GM18517 (cell line): ENCODE results near the gene LRP8.

ENCODE experiments used
- ATAC-seq: cut with Tn5 transposase; IDR thresholded peaks from one replicate; pipeline ENCODE4 v1.9.1; 2021; ENCODE audit warnings: mild to moderate bottlenecking, moderate library complexity; ENCODE audit not compliant: unreplicated experiment

LRP8 gene

GRCh38 chr1:53308506-53308905 is 19.4 kb downstream of the LRP8 start:
- ATAC-seq: no peak

GRCh38 chr1:53307037-53307436 is 20.8 kb downstream of the LRP8 start:
- ATAC-seq: no peak

DNA sequence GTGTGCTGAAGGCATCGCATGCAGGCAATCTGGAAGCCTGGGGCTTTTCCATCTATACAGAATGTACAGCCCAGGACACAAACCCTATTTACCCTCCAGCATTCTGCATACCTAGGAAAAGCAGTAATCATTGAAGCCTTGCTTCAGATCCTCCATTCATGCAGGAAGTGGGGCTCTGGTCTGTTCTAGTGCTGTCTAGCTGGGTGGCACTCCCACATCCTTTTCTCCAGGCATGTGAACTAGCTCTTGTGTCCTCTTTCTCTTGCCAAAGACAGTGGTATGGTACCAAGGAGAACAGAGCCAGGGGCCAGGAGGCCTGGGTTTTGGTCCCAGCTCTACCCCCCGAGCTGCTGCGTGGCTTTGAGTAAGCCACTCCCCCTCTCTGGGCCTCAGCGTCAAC is 21.7 kb downstream of the LRP8 start:
- ATAC-seq: no peak

GRCh38 chr1:53305650-53306049 is 22.2 kb downstream of the LRP8 start:
- ATAC-seq: no peak

GRCh38 chr1:53304527-53304926 is 23.3 kb downstream of the LRP8 start:
- no peak for ATAC-seq

DNA sequence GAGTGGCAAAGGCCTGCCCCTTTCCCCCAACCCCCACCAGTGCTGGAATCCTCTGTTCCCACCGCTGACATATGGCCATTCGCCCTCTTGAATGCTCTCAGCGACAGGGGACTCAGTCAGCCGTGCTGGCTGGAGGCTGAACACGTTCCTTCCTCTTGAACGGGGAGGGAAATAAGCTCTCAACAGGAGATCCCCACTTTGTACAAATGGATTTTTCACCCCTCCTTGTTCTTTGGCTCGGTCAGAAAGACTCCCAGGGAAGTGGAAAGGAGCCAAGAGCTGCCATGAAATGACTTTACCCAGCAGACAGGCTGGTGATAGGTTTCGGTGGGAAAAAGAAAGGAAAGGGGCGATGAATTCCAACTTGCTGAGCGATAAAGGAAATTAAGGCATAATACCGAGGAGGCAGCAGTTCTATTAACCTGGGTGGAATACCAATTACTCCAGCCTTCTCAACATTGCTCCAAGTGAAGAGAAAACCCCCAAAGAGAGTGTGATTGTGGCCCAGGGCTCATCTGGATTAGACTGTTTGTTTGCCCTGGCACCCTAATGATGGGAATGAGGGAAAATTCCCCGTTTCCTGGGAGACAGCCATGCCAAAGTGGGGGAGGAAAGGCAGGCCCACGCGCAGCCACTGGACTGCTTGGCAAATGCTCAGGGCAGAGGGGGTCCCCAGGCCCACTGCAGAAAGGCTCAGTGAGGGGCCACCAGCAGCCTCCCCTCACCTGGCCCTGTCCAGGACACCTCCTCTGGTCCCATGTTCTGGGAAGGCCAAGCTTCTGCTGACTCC is 23.9 kb downstream of the LRP8 start:
- ATAC-seq: no peak

- ATAC-seq: no peak
These were observed 24.6 kb downstream of the LRP8 start for GRCh38 chr1:53303243-53303642.

- no peak for ATAC-seq
These were observed 28.6 kb downstream of the LRP8 start for GRCh38 chr1:53299233-53299632.

GRCh38 chr1:53298045-53298637 is 29.7 kb downstream of the LRP8 start:
- ATAC-seq: no peak

GRCh38 chr1:53297195-53297594 is 30.7 kb downstream of the LRP8 start:
- ATAC-seq: no peak

DNA sequence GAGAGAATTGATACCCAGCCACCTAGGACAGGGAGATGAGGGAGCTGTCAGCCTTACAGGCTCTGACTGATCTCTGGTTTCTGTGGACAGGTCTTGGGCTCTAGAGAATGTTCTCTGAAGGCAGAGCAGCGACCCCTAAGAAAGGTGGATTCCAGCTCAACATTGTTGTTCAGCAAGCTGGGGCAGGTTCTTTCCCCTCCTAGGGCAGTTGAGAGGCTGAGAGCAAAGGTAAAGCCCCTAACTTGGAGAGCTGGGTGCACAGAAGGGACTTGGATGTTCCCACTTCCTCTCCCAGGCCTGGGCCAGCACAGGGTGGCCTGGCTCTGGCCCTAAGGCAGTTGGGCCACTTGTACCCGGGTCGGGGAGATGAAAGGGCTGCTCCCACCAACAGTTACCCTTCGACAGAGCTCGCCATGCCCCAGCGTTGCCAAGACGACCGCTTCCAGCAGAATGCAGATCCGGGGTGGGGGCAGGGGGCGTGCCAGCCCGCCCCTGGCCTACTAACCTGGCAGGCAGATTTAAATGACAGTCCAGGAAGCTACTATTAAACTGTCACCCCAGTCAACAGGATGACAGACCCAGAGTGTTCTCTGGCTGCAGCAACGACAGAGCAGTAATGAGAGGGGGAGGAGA is 31.6 kb downstream of the LRP8 start:
- ATAC-seq: no peak

DNA sequence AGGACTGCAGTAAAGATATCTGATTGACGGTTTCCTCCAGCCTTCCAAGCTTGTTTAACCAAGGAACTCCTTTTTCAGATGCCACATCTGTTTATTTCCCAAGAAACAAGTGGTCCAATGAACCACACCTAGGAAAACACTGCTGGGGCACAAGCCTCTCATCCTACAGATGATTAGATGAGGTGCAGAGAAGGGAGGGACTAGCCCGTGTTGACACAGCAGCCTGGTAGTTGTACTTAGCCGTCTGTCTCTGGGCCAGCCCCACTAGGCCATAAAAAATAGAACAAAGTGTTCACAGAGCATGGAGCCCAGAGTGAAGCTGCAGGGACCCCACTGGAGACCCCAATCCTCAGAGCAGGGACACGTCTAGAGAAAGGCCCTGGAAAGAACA is 32.1 kb downstream of the LRP8 start:
- no peak for ATAC-seq

DNA sequence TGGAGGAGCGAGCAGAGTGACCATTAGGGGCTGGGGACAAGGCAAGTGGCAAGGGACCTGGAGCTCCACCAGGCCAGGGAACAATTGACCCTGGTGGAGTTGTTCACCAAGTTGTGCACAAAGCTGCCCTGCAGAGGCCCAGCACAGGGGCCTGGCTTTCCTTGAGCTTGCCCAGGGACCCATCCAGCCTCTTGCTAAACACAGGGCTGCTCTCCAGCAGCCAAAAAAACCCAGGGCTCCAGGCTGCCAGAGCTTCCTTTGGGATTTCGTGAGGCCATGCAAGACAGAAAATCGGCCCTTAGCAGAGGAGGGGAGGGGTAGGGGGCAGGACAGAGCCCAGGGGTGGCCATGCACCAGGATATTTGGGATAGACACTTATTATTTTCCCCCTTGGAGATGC is 32.6 kb downstream of the LRP8 start:
- no peak for ATAC-seq

DNA sequence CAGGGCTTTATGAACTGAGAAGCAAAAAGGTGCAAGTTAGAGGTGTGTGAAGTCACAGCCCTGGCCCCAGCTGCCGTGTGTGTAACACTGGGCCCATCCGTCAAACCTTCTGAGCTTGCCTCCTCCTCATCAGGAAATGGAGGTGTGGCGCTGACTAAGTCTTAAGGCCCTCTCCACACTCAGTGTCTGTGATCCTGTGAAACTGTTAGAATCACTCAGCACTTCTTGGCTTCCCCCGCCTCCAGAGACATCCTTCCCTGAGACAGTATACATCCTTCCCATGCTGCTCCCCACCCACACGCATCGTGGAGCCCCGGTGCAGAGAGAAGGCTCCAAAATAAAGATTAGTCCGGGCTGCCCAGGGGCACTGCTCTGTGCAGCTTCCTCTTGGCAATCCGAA is 33.3 kb downstream of the LRP8 start:
- no peak for ATAC-seq

- no peak for ATAC-seq
These were observed 33.8 kb downstream of the LRP8 start for GRCh38 chr1:53294061-53294460.

DNA sequence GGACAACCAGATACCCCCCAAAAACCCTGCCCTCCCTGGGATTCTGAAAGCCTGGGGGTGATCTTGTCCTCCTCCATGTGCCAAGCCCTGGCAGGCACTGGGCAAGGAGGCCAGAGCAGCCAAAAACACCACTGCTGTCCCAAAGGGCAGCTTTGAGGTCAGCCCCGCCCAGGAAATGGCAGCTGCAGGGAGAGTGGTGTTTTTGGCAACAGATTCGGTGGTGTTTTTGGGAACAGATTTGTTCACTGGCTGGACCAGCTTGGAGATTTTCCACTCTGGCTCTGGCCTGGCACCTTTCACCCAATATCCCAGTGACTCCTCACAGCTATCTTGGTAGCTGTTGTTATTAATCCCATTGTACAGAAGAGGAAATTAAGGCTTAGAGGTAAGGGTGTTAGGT is 34.7 kb downstream of the LRP8 start:
- ATAC-seq: no peak

DNA sequence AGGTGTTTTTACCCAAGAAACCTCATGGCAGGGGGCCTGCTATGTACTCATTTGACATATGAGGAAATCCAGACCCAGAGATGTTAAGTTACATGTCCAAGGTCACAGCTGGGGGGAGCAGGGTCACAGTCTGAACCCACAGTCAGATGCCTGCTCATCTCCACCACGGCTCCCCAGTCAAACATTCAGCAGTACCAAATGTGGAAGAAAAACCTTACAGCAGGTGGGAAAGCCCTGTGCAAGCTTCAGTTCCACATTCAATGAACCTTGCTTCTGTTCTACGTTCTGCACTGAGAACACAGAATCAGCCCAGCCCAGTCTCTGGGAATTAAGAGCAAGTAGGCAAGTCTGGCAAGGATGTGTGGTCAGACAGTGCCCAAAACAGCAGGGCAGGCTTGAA is 35.2 kb downstream of the LRP8 start:
- no peak for ATAC-seq

GRCh38 chr1:53291574-53291973 is 36.3 kb downstream of the LRP8 start:
- ATAC-seq: no peak

DNA sequence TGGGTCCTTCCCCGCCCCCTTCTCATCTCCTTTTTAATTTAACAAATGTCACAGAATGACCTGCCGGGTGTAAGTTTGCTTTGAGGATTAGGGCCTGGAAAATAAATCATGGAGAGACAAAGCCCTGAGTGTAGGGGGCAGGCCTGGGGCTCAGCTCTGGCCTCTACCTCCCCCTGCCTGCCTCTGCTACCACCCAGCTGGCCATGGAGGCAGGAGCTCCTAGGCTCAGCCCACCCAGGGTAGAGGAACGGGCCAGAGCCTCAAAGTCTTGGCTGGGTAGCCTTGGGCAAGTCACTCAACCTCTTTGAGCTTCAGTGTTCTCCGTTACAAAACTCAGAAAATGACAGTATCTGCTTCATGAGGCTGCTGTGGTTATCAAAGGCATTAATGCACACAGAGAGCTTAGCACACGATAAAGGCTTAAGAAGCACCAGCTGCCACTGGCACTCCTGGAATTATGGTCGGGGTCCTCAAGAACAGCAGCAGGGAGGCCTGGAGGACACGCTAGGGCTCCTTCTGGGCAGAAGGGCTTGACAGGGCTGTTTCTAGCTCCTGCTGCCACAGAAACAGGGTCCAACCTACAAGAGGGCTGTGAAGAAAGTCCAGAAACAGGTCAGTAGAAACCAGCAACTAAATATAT is 39.0 kb downstream of the LRP8 start:
- no peak for ATAC-seq

DNA sequence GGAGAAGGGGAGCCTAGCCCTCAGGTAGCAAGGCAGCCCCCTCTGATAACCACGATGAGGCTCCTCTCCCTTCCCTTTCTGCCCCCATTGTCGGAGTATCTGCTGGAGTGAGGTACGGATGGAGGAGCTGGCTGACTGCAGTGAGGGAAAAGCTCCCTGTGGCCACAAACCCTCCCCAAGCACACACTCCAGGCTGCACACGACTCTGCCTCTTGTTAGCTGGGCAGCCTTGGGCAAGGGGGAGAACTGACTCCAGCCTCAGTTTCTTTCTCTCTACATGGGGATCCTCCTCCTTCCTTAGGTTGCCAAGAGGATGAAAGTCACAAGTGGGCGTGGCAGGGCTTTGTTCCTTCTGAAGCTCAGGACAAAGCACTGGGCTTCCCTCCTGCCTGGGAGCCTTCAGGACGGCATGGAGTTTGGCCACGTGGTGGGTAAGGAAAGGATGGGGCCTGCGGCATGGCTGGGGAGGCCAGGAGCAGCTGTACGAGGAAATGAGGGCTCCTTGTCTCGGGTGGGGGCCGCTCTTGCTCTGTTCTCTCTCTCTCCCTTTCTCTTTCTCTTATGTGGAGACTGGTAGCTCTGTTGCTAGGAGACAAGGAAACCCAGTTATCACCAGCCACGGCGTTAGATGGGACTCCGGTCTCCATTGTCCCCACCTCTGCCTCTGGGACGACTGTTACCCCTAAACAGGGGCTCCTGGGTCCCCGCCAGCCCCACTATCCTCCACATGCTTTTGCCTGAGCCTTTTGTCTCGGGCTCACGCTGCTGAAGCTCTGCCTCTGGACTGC is 39.7 kb downstream of the LRP8 start:
- no peak for ATAC-seq

- no peak for ATAC-seq
These were observed 40.9 kb downstream of the LRP8 start for GRCh38 chr1:53286955-53287354.
